GM12878 (cell line): Measurements from ENCODE around the gene TPI1. TPM values are rescaled to one million over a fixed set of nuclear protein-coding genes. Genes with fewer than 3 reads are reported as not detected.

Source experiments
- ATAC-seq: fragments of 200-7000 bp; cut with Tn5 transposase; 3 replicates; pipeline ENCODE4 v1.9.1; 2020; ENCODE audit warnings: mild to moderate bottlenecking, moderate library complexity
- BruUV-seq: library from RNA; stranded (reverse); fragments of 400-500 nt; replicated peaks from 2 replicates; lab custom pipeline; 2021; lab: Mats Ljungman, UMichigan
- CTCF ChIA-PET: fragments of 300-600 bp; sonication (Branson Sonifier 250); formaldehyde crosslinking; extraction: SDS; loops from one replicate; lab custom pipeline; 2021; ENCODE audit warnings: inconsistent platforms; lab: Yijun Ruan, JAX
- POLR2A ChIA-PET: fragments of 350-600 bp; formaldehyde crosslinking; extraction: SDS; loops from one replicate; lab custom pipeline; 2021; ENCODE audit warnings: inconsistent platforms; lab: Charles Lee
- RAD21 ChIA-PET: fragments of 300-600 bp; sonication (Branson Sonifier 250); formaldehyde crosslinking; loops from one replicate; lab custom pipeline; 2023; ENCODE audit warnings: antibody characterized with exemption; ENCODE audit not compliant: unreplicated experiment; lab: Charles Lee
- SMC1A ChIA-PET: fragments of 300-600 bp; sonication (Branson Sonifier 250); formaldehyde crosslinking; loops from one replicate; lab custom pipeline; 2023; ENCODE audit not compliant: unreplicated experiment, uncharacterized antibody; lab: Charles Lee
- DNase-seq: peaks from one replicate; pipeline ENCODE4 v3.0.0-alpha.2; 2011; ENCODE audit warnings: low read depth, low spot score
- FAIRE-seq: peaks from 3 replicates; lab custom pipeline; 2011; peaks lifted over from hg19 to GRCh38; lab: Jason Lieb, UNC
- H2AFZ ChIP-seq: 2 replicates; pipeline ENCODE4 v1.6.0; 2011; ENCODE audit warnings: low read depth, low read length, control low read depth; ENCODE audit not compliant: control insufficient read depth
- H3K27ac ChIP-seq: 2 replicates; pipeline ENCODE4 v1.5.1; 2011; ENCODE audit warnings: control low read depth; ENCODE audit not compliant: control insufficient read depth, insufficient read depth
- H3K27me3 ChIP-seq, 2 experiments: replicated peaks in 1 of 2; 2 replicates each; pipeline versions ENCODE4 v1.6.0 to v1.6.1; 2011; ENCODE audit warnings: low read length in 1 of 2; ENCODE audit not compliant: control insufficient read depth in 2 of 2, insufficient read depth in 2 of 2
- H3K36me3 ChIP-seq, 2 experiments: 2 replicates each; pipeline ENCODE4 v1.5.1; 2011; ENCODE audit warnings: low read length in 1 of 2; ENCODE audit not compliant: control insufficient read depth in 2 of 2, insufficient read depth in 2 of 2
- H3K4me1 ChIP-seq: 2 replicates; pipeline ENCODE4 v1.6.1; 2011; ENCODE audit warnings: mild to moderate bottlenecking, low read length, moderate library complexity, mixed read lengths; ENCODE audit not compliant: control insufficient read depth, insufficient read depth
- H3K4me2 ChIP-seq: 2 replicates; pipeline ENCODE4 v1.6.0; 2011; ENCODE audit warnings: control low read depth; ENCODE audit not compliant: control insufficient read depth, insufficient read depth
- H3K4me3 ChIP-seq: fragments of 200-600 bp; sonication (generic); 2 replicates; pipeline ENCODE4 v1.5.1; 2016
- H3K79me2 ChIP-seq: 2 replicates; pipeline ENCODE4 v1.6.0; 2011; ENCODE audit warnings: low read length; ENCODE audit not compliant: control insufficient read depth, insufficient read depth
- H3K9ac ChIP-seq: 2 replicates; pipeline ENCODE4 v1.8.0; 2011; ENCODE audit warnings: low read length, control low read depth, mixed read lengths; ENCODE audit not compliant: control insufficient read depth, insufficient read depth
- H3K9me3 ChIP-seq: replicated peaks from 3 replicates; pipeline ENCODE4 v1.5.1; 2011; ENCODE audit warnings: mild to moderate bottlenecking, low read length; ENCODE audit not compliant: control insufficient read depth, insufficient read depth
- H4K20me1 ChIP-seq: 2 replicates; pipeline ENCODE4 v1.6.0; 2011; ENCODE audit not compliant: control insufficient read depth, insufficient read depth
- BACH1 ChIP-seq: fragments of 450-650 bp; IDR thresholded peaks from 2 replicates; pipeline ENCODE4 v1.6.1; 2017; ENCODE audit warnings: mild to moderate bottlenecking, borderline replicate concordance
- BCLAF1 ChIP-seq: fragments of 450-650 bp; IDR thresholded peaks from 2 replicates; pipeline ENCODE4 v1.6.1; 2017; ENCODE audit warnings: antibody characterized with exemption, mild to moderate bottlenecking, moderate library complexity
- CBX3 ChIP-seq: fragments of 200-600 bp; sonication (generic); IDR thresholded peaks from 2 replicates; pipeline ENCODE4 v1.6.1; 2016; ENCODE audit warnings: low read depth, borderline replicate concordance
- CREB1 ChIP-seq: IDR thresholded peaks from 2 replicates; pipeline ENCODE4 v1.6.1; 2012; ENCODE audit warnings: low read depth, mild to moderate bottlenecking, inconsistent platforms
- CREM ChIP-seq: IDR thresholded peaks from 2 replicates; pipeline ENCODE4 v1.6.1; 2014; ENCODE audit warnings: antibody characterized with exemption, low read depth
- HDAC2 ChIP-seq: fragments of 200-600 bp; sonication (generic); IDR thresholded peaks from 2 replicates; pipeline ENCODE4 v1.6.1; 2017
- HDAC6 ChIP-seq: fragments of 200-600 bp; sonication (generic); IDR thresholded peaks from one replicate; pipeline ENCODE4 v1.8.0; 2017; ENCODE audit warnings: antibody characterized with exemption; ENCODE audit not compliant: unreplicated experiment
- IRF5 ChIP-seq: fragments of 450-650 bp; IDR thresholded peaks from 2 replicates; pipeline ENCODE4 v1.6.1; 2017; ENCODE audit warnings: borderline replicate concordance
- KLF5 ChIP-seq: fragments of 450-650 bp; IDR thresholded peaks from 2 replicates; pipeline ENCODE4 v1.6.1; 2014; ENCODE audit warnings: mild to moderate bottlenecking; ENCODE audit not compliant: partially characterized antibody
- MTA2 ChIP-seq: fragments of 450-650 bp; IDR thresholded peaks from 2 replicates; pipeline ENCODE4 v1.6.1; 2016; ENCODE audit warnings: low read depth, mild to moderate bottlenecking, moderate library complexity
- MTA3 ChIP-seq: IDR thresholded peaks from 2 replicates; pipeline ENCODE4 v1.6.1; 2012; ENCODE audit warnings: low read length, inconsistent platforms, borderline replicate concordance
- RBBP5 ChIP-seq: fragments of 200-600 bp; sonication (generic); conservative IDR thresholded peaks from 2 replicates; pipeline ENCODE4 v1.6.1; 2016
- RELA ChIP-seq: fragments of 450-650 bp; IDR thresholded peaks from 2 replicates; pipeline ENCODE4 v1.8.0; 2014; ENCODE audit warnings: borderline replicate concordance; ENCODE audit not compliant: partially characterized antibody
- SIX5 ChIP-seq: IDR thresholded peaks from 2 replicates; pipeline ENCODE4 v1.6.1; 2011; ENCODE audit warnings: mild to moderate bottlenecking, low read depth, low read length, moderate library complexity; ENCODE audit not compliant: severe bottlenecking
- SMC3 ChIP-seq: IDR thresholded peaks from 2 replicates; pipeline ENCODE4 v1.6.1; 2011; ENCODE audit warnings: low read length, improper control_type of control experiment, borderline replicate concordance
- SP1 ChIP-seq: IDR thresholded peaks from one replicate; pipeline ENCODE4 v1.6.1; 2011; ENCODE audit warnings: low read depth, low read length
- USF2 ChIP-seq: IDR thresholded peaks from 2 replicates; pipeline ENCODE4 v1.6.1; 2011; ENCODE audit warnings: low read depth, low read length, improper control_type of control experiment, borderline replicate concordance
- WRNIP1 ChIP-seq: IDR thresholded peaks from 2 replicates; pipeline ENCODE4 v1.6.1; 2011; ENCODE audit warnings: low read depth, low read length, improper control_type of control experiment, borderline replicate concordance
- ZNF622 ChIP-seq: fragments of 450-650 bp; IDR thresholded peaks from 2 replicates; pipeline ENCODE4 v1.6.1; 2017; ENCODE audit warnings: mild to moderate bottlenecking, inconsistent platforms
- WGBS: methylation state at CpG from one replicate; pipeline ENCODE4 v1.1.6; 2016; ENCODE audit warnings: low lambda C conversion rate; ENCODE audit not compliant: insufficient replicate concordance, insufficient coverage; ENCODE audit errors: missing lambda C conversion rate; 5-methylcytosine and 5-hydroxymethylcytosine counted together
- in situ Hi-C: fragments of 300-500 bp; cut with MboI; formaldehyde crosslinking; loops from 9 replicates; pipeline ENCODE4 v1.14.3; 2018; ENCODE audit warnings: mixed read lengths
- intact Hi-C: fragments of 100-400 bp; cut with micrococcal nuclease; formaldehyde crosslinking; loops from one replicate; pipeline ENCODE4 v1.14.2; 2022; ENCODE audit not compliant: unreplicated experiment
- polyA plus RNA-seq, 11 experiments: library from polyadenylated mRNA; depleted of rRNA in 4 of 11; unstranded in 6 of 11; stranded (reverse) in 5 of 11; fragments of >200 nt; fragmentation: Nextera tagmentation in 4 of 11; fragmentation: Illumina TruSeq in 1 of 11; extraction: Ambion mirVana in 4 of 11; extraction: Trizol in 1 of 11; gene quantifications; 1 replicate in 1 of 11; 2 replicates in 10 of 11; pipeline versions ENCODE4 v1.2.1 to v1.2.3, GENCODE V29; 2011 to 2016; ENCODE audit warnings: inconsistent platforms in 2 of 11, missing spikeins in 2 of 11, low read depth in 1 of 11
- total RNA-seq, 4 experiments: library from RNA; depleted of rRNA in 3 of 4; stranded (reverse); fragments of >200 nt in 3 of 4; fragmentation: Illumina TruSeq in 1 of 4; extraction: Trizol in 1 of 4; gene quantifications; 2 replicates each; pipeline versions ENCODE4 v1.2.1 to v1.2.3, GENCODE V29; 2013 to 2021

TPI1 gene
- total and polyA plus RNA-seq, 10 of the 15 experiments (the other 5 are each of a cell fraction or from before 2014, with no cell fraction given) = 916 to 7,349 (median 1,677) TPM

GRCh38 chr12:6818645-6819044, 48.7 kb upstream of the TPI1 start:
- Histone ChIP-seq H3K36me3 (no peaks in the 10 kb centered on the region), H3K4me3 (no peak overlapping the region)
- DNase-seq (no peak), FAIRE-seq (no peak)
- POLR2A ChIA-PET = interaction anchor here (0.6 kb wide), 1 partner anchor 10 kb away, joined by 4 read pairs; no protein-coding TSS in a partner anchor
- no peak for TF ChIP-seq WRNIP1
- no peak for TF ChIP-seq SP1
- no peak for TF ChIP-seq CREB1
- no peak for TF ChIP-seq ZNF622
- no peak for TF ChIP-seq MTA3
- no peak for TF ChIP-seq SMC3
- no peak for TF ChIP-seq RBBP5
- TF ChIP-seq KLF5 = no peak
- no peak for TF ChIP-seq MTA2
- TF ChIP-seq HDAC2 = no peak
- no peak for TF ChIP-seq CBX3
- TF ChIP-seq SIX5 = no peak
- TF ChIP-seq BACH1 = no peak
- no peak for TF ChIP-seq BCLAF1
- TF ChIP-seq IRF5 = no peak
- TF ChIP-seq CREM = no peak
- TF ChIP-seq USF2 = no peak
- TF ChIP-seq RELA = no peak
- TF ChIP-seq HDAC6 = no peak
- TF ChIP-seq, all 136 proteins: peak for 0
- H3K4me2 ChIP-seq = no peak overlapping the region
- H3K79me2 ChIP-seq = no peaks in the 10 kb centered on the region
- intact Hi-C loops (no loop called here), in situ Hi-C loops (no loop called here)
- SMC1A ChIA-PET = no interaction called here
- BruUV-seq = no TSS peak
- H3K27me3 ChIP-seq = peaks cover 5 to 17% of the 10 kb centered on the region in 2 experiments
- ATAC-seq = no peak
- H3K27ac ChIP-seq = no peak overlapping the region
- no peak overlapping the region for H2AFZ ChIP-seq
- H3K4me1 ChIP-seq = no peaks in the 10 kb centered on the region; the same call in 1 of the 2 replicates
- no peak overlapping the region for H3K9ac ChIP-seq
- WGBS = 79% methylated on average over 5 of the region's 5 CpGs
- RAD21 ChIA-PET = no interaction called here
- CTCF ChIA-PET = interaction anchor here (1.0 to 1.1 kb wide), 2 partner anchors 16 to 65 kb away, joined by 3 to 5 read pairs; partner anchors contain the start of gene MLF2
- no peaks in the 10 kb centered on the region for H4K20me1 ChIP-seq
- H3K9me3 ChIP-seq = no peaks in the 10 kb centered on the region
